Mammary epithelial cell (primary cell): Measurements from ENCODE around the gene PAK5.

ENCODE experiments used
- CTCF ChIP-seq, 2 donors: IDR thresholded peaks in 1 of 2; conservative IDR thresholded peaks in 1 of 2; 2 replicates each; pipeline ENCODE4 v1.5.1; 2011 to 2012; ENCODE audit warnings: inconsistent platforms in 2 of 2, low read length in 2 of 2, mild to moderate bottlenecking in 2 of 2, control low read depth in 1 of 2, low read depth in 1 of 2; ENCODE audit not compliant: insufficient read depth in 1 of 2; ENCODE audit errors: extremely low read depth in 1 of 2
- EZH2 ChIP-seq: IDR thresholded peaks from 2 replicates; pipeline ENCODE4 v1.6.1; 2012; ENCODE audit warnings: low read length, inconsistent platforms, borderline replicate concordance

GRCh38 chr20:9555781-9556180 is 283.1 kb downstream of the PAK5 start:
- no peak for TF ChIP-seq CTCF (conservative IDR thresholded peaks at IDR 0.05 in 1 of 2, IDR thresholded peaks at IDR 0.05 in 1 of 2; ENCODE audit: extremely low read depth in 1 of 2, insufficient read depth in 1 of 2, low read depth in 1 of 2, low read length in 2 of 2)
- TF ChIP-seq EZH2 = no peak
